MM.1S (cell line): ENCODE results near the gene TAS2R38.

Experiments used
- EZH2 ChIP-seq: fragments of 300-600 bp; sonication (generic); optimal IDR thresholded peaks from 2 replicates; pipeline ENCODE3; 2017; ENCODE audit warnings: low read depth, mild to moderate bottlenecking, antibody characterized with exemption, low read length, mixed read lengths
- EZH2phosphoT487 ChIP-seq: fragments of 300-600 bp; sonication (generic); IDR thresholded peaks from 2 replicates; pipeline ENCODE4 v1.6.1; 2018; ENCODE audit warnings: antibody characterized with exemption, low read length
- TF ChIP-seq, protein P1 (sequence below): fragments of 300-600 bp; sonication (generic); IDR thresholded peaks from 2 replicates; pipeline ENCODE4 v1.5.1; 2016; ENCODE audit warnings: antibody characterized with exemption, low read length, mixed read lengths

GRCh38 chr7:142017451-142017850 lies 43.9 kb upstream of the TAS2R38 start:
- TF ChIP-seq, protein P1, sequence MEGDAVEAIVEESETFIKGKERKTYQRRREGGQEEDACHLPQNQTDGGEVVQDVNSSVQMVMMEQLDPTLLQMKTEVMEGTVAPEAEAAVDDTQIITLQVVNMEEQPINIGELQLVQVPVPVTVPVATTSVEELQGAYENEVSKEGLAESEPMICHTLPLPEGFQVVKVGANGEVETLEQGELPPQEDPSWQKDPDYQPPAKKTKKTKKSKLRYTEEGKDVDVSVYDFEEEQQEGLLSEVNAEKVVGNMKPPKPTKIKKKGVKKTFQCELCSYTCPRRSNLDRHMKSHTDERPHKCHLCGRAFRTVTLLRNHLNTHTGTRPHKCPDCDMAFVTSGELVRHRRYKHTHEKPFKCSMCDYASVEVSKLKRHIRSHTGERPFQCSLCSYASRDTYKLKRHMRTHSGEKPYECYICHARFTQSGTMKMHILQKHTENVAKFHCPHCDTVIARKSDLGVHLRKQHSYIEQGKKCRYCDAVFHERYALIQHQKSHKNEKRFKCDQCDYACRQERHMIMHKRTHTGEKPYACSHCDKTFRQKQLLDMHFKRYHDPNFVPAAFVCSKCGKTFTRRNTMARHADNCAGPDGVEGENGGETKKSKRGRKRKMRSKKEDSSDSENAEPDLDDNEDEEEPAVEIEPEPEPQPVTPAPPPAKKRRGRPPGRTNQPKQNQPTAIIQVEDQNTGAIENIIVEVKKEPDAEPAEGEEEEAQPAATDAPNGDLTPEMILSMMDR: no peak
- no peak for TF ChIP-seq EZH2
- no peak for TF ChIP-seq EZH2phosphoT487
